PC-9 (cell line): Measurements from ENCODE around the gene WDR72. TPM values are rescaled to one million over a fixed set of nuclear protein-coding genes. Genes with fewer than 3 reads are reported as not detected.

Experiments
- BruUV-seq: library from RNA; stranded (reverse); fragments of 400-500 nt; replicated peaks from 2 replicates; lab custom pipeline; 2021; lab: Mats Ljungman, UMichigan
- CTCF ChIA-PET: fragments of 300-600 bp; sonication (Branson Sonifier 250); formaldehyde crosslinking; loops from one replicate; lab custom pipeline; 2022; ENCODE audit warnings: antibody characterized with exemption; lab: Charles Lee
- POLR2A ChIA-PET: fragments of 300-600 bp; sonication (Branson Sonifier 250); formaldehyde crosslinking; loops from one replicate; lab custom pipeline; 2022; ENCODE audit warnings: antibody characterized with exemption; ENCODE audit not compliant: unreplicated experiment; lab: Charles Lee
- DNase-seq, 2 experiments: peaks; one replicate each; pipeline versions ENCODE4 v3.0.0 to v3.0.0-alpha.2; 2015 to 2022; ENCODE audit warnings: mixed read lengths in 1 of 2
- H2AFZ ChIP-seq: fragments of 200-600 bp; sonication (generic); 2 replicates; pipeline ENCODE4 v1.8.1; 2017; ENCODE audit warnings: antibody characterized with exemption
- H3F3A ChIP-seq: fragments of 200-600 bp; sonication (generic); 2 replicates; pipeline ENCODE4 v1.8.1; 2017; ENCODE audit warnings: antibody characterized with exemption, mild to moderate bottlenecking, low read depth; ENCODE audit not compliant: insufficient read depth
- H3K27ac ChIP-seq: fragments of 200-600 bp; sonication (generic); 2 replicates; pipeline ENCODE4 v1.6.1; 2016; ENCODE audit warnings: mixed run types
- H3K27me3 ChIP-seq: fragments of 200-600 bp; sonication (generic); 2 replicates; pipeline ENCODE4 v1.6.1; 2016; ENCODE audit warnings: low read depth, mixed run types; ENCODE audit not compliant: insufficient read depth
- H3K36me3 ChIP-seq: fragments of 200-600 bp; sonication (generic); 2 replicates; pipeline ENCODE4 v1.6.1; 2016; ENCODE audit warnings: low read depth, mixed run types
- H3K4me1 ChIP-seq: fragments of 200-600 bp; sonication (generic); replicated peaks from 2 replicates; pipeline ENCODE4 v1.6.1; 2016; ENCODE audit warnings: mixed run types; ENCODE audit not compliant: insufficient read depth
- H3K4me2 ChIP-seq: fragments of 200-600 bp; sonication (generic); 2 replicates; pipeline ENCODE4 v1.6.1; 2017; ENCODE audit warnings: mixed run types
- H3K4me3 ChIP-seq: fragments of 200-600 bp; sonication (generic); 2 replicates; pipeline ENCODE4 v1.6.1; 2016; ENCODE audit warnings: mixed run types
- H3K79me2 ChIP-seq: fragments of 200-600 bp; sonication (generic); 2 replicates; pipeline ENCODE4 v1.6.1; 2017; ENCODE audit warnings: low read depth, mixed run types
- H3K9me2 ChIP-seq: fragments of 200-600 bp; sonication (generic); 2 replicates; pipeline ENCODE4 v1.8.1; 2017; ENCODE audit warnings: mild to moderate bottlenecking; ENCODE audit not compliant: insufficient read depth
- H3K9me3 ChIP-seq: fragments of 200-600 bp; sonication (generic); 2 replicates; pipeline ENCODE4 v1.8.1; 2016; ENCODE audit warnings: low read depth; ENCODE audit not compliant: insufficient read depth
- H4K20me1 ChIP-seq: fragments of 200-600 bp; sonication (generic); 2 replicates; pipeline ENCODE4 v1.8.1; 2017; ENCODE audit not compliant: insufficient read depth
- EZH2 ChIP-seq: fragments of 200-600 bp; sonication (generic); IDR thresholded peaks from 2 replicates; pipeline ENCODE4 v1.8.0; 2017; ENCODE audit warnings: antibody characterized with exemption, low read depth
- intact Hi-C: fragments of 100-400 bp; cut with micrococcal nuclease; formaldehyde crosslinking; loops from one replicate; pipeline ENCODE4 v1.10.0; 2022; ENCODE audit not compliant: unreplicated experiment
- total RNA-seq: library from RNA; stranded (reverse); gene quantifications from 2 replicates; pipeline ENCODE4 v1.2.3, GENCODE V29; 2021
- TF ChIP-seq, protein P1 (sequence below): fragments of 200-600 bp; sonication (generic); conservative IDR thresholded peaks from 2 replicates; pipeline ENCODE4 v1.6.1; 2017; ENCODE audit warnings: mixed run types, antibody characterized with exemption, mild to moderate bottlenecking, moderate library complexity

The WDR72 gene
- total RNA-seq, 1 experiment from 2014 or later: 1.9 TPM

DNA sequence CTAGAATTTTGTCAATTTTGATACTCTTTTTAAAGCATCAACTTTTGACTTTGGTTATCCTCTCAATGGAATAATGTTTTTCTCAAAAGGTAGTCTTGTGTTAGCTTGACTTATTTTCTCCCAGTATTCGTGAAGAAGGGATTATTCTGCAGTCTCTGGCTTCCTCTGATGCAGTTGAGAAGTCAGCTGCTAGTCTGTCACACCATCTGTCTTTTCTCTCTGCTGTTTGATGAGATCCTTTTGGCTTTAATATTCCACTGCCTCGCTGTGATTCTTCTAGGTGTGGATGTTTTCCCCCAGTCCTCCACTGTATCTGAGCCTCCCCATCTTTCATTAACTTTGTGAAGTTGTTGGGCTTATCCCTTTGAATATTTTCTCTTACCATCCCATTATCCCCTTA is 141.0 kb downstream of the WDR72 start:
- CTCF ChIA-PET: no interaction called here
- Histone ChIP-seq H3K4me3 (no peak overlapping the region), H3K36me3 (no peaks in the 10 kb centered on the region), H3K27ac (no peak overlapping the region), H3K27me3 (no peaks in the 10 kb centered on the region), H3F3A (no peaks in the 10 kb centered on the region), H3K4me1 (no peaks in the 10 kb centered on the region), H3K9me2 (no peaks in the 10 kb centered on the region), H3K79me2 (no peaks in the 10 kb centered on the region), H2AFZ (no peak overlapping the region), H4K20me1 (no peaks in the 10 kb centered on the region), H3K4me2 (no peak overlapping the region), H3K9me3 (no peaks in the 10 kb centered on the region)
- intact Hi-C loops: no loop called here
- TF ChIP-seq EZH2: no peak
- TF ChIP-seq, protein P1, sequence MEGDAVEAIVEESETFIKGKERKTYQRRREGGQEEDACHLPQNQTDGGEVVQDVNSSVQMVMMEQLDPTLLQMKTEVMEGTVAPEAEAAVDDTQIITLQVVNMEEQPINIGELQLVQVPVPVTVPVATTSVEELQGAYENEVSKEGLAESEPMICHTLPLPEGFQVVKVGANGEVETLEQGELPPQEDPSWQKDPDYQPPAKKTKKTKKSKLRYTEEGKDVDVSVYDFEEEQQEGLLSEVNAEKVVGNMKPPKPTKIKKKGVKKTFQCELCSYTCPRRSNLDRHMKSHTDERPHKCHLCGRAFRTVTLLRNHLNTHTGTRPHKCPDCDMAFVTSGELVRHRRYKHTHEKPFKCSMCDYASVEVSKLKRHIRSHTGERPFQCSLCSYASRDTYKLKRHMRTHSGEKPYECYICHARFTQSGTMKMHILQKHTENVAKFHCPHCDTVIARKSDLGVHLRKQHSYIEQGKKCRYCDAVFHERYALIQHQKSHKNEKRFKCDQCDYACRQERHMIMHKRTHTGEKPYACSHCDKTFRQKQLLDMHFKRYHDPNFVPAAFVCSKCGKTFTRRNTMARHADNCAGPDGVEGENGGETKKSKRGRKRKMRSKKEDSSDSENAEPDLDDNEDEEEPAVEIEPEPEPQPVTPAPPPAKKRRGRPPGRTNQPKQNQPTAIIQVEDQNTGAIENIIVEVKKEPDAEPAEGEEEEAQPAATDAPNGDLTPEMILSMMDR: no peak
- POLR2A ChIA-PET: no interaction called here
- DNase-seq: no peak
- no TSS peak for BruUV-seq

DNA sequence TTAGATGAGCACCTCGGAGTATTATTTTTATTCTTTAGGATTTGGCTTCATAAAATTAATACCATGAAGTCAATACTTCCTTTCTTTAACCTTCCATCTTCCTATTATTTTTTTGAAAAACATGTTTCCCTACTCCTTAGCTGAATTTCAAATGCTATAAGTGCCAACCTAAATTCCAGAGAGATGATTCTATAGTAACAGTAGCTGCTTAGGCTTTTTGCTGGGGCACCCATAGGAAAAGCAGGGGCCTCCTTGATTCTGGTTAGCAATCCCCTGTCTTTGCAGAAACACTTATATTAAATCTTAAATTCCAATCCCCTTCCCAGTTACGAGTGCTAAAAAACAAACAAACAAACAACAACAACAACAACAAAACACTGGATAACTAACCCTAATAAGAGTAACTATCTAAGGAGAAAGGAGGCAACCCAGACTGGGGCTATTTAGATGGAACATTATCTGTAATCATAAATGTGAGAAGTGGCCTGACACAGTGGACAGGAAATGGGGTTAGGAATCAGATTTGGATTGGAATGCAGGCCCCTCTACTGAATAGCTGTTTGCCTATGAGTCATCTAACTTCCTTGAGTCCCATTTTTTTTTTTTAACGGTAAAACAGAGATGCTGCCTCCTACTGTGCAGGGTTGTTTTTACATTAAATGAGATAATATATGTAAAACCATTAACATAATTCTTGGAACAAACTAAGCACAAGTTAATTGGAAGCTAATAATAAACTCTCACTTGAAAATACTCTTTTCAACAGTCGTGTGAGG is 148.1 kb downstream of the WDR72 start:
- H3K4me1 ChIP-seq: no peaks in the 10 kb centered on the region
- H4K20me1 ChIP-seq: no peaks in the 10 kb centered on the region
- no TSS peak for BruUV-seq
- no peaks in the 10 kb centered on the region for H3F3A ChIP-seq
- CTCF ChIA-PET: no interaction called here
- no peak for DNase-seq
- H3K27me3 ChIP-seq: no peaks in the 10 kb centered on the region
- H3K4me3 ChIP-seq: no peak overlapping the region
- H3K36me3 ChIP-seq: no peaks in the 10 kb centered on the region
- no peak overlapping the region for H3K4me2 ChIP-seq
- H3K27ac ChIP-seq: no peak overlapping the region
- H3K9me2 ChIP-seq: no peaks in the 10 kb centered on the region
- H3K9me3 ChIP-seq: no peaks in the 10 kb centered on the region
- POLR2A ChIA-PET: no interaction called here
- intact Hi-C loops: no loop called here
- H2AFZ ChIP-seq: no peak overlapping the region
- no peak for TF ChIP-seq EZH2
- TF ChIP-seq, protein P1: no peak
- no peaks in the 10 kb centered on the region for H3K79me2 ChIP-seq

- H3K4me2 ChIP-seq: no peak overlapping the region
- H3F3A ChIP-seq: no peaks in the 10 kb centered on the region
- no peak for TF ChIP-seq EZH2
- TF ChIP-seq, protein P1: no peak
- no peak overlapping the region for H3K27ac ChIP-seq
- H3K4me1 ChIP-seq: no peaks in the 10 kb centered on the region
- no TSS peak for BruUV-seq
- H3K36me3 ChIP-seq: no peaks in the 10 kb centered on the region
- POLR2A ChIA-PET: no interaction called here
- H3K9me3 ChIP-seq: no peaks in the 10 kb centered on the region
- H4K20me1 ChIP-seq: no peaks in the 10 kb centered on the region
- H3K9me2 ChIP-seq: no peaks in the 10 kb centered on the region
- no peaks in the 10 kb centered on the region for H3K27me3 ChIP-seq
- H3K4me3 ChIP-seq: no peak overlapping the region
- no peak overlapping the region for H2AFZ ChIP-seq
- H3K79me2 ChIP-seq: no peaks in the 10 kb centered on the region
- no peak for DNase-seq
- CTCF ChIA-PET: no interaction called here
- intact Hi-C loops: no loop called here
These were observed 168.4 kb downstream of the WDR72 start for GRCh38 chr15:53591041-53591440.
